ENCODE data around the gene CNOT1. TPM values are rescaled to one million over a fixed set of nuclear protein-coding genes. Genes with fewer than 3 reads are reported as not detected.
"Not testable (repeated sequence)": the region's sequence is repeated elsewhere in the genome, so short reads cannot be mapped to it uniquely, and the experiment has no call there.

Gene CNOT1
- total RNA-seq, 2 donors from 2014 or later: 300 to 360 TPM

GRCh38 chr16:58612965-58613364, 16.7 kb downstream of the CNOT1 start:
- H3K36me3 Mint-ChIP-seq: peaks cover 0 to 17% of the 10 kb centered on the region in 2 donors
- not testable (repeated sequence) for DNase-seq (ENCODE audit: low spot score in 2 of 2); H3K27ac Mint-ChIP-seq; H3K9me3 Mint-ChIP-seq; ATAC-seq

- ATAC-seq: no peak
Measured at GRCh38 chr16:58608601-58609136, 21.0 kb downstream of the CNOT1 start.

DNA sequence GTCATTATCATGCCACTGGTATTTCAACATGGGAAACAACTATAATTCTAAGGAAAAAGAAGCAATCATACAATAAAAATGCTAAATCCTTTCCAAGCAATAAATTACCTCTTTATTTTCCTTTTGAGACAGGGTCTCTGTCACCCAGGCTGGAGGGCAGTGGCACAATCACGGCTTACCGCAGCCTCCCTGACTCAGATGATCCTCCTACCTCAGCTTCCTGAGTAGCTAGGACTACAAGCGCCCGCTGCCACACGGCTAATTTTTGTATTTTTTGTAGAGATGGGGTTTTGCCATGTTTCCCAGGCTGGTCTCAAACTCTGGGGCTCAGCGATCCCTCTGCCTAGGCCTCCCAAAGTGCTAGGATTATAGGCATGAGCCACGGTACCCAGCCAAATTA, 24.1 kb downstream of the CNOT1 start:
- no peak overlapping the region for H3K27ac Mint-ChIP-seq
- DNase-seq (ENCODE audit: low spot score in 2 of 2): no peak
- H3K9me3 Mint-ChIP-seq: no peaks in the 10 kb centered on the region
- ATAC-seq: no peak
- peaks cover 0 to 10% of the 10 kb centered on the region in 2 donors for H3K36me3 Mint-ChIP-seq

More at GRCh38 chr16:58608601-58609136, 21.0 kb downstream of the CNOT1 start:
- no peaks in the 10 kb centered on the region for H3K9me3 Mint-ChIP-seq
- no peak for DNase-seq (ENCODE audit: low spot score in 2 of 2)
- H3K36me3 Mint-ChIP-seq: peaks cover 0 to 16% of the 10 kb centered on the region in 2 donors
- no peak overlapping the region for H3K27ac Mint-ChIP-seq

GRCh38 chr16:58591083-58591482, 38.5 kb downstream of the CNOT1 start:
- Mint-ChIP-seq H3K27ac (peak overlapping the region in 1 of 2 donors; percentile 85), H3K9me3 (no peaks in the 10 kb centered on the region), H3K36me3 (peaks cover 15 to 28% of the 10 kb centered on the region in 2 donors)
- ATAC-seq: no peak
- DNase-seq (ENCODE audit: low spot score in 2 of 2): no peak

DNA sequence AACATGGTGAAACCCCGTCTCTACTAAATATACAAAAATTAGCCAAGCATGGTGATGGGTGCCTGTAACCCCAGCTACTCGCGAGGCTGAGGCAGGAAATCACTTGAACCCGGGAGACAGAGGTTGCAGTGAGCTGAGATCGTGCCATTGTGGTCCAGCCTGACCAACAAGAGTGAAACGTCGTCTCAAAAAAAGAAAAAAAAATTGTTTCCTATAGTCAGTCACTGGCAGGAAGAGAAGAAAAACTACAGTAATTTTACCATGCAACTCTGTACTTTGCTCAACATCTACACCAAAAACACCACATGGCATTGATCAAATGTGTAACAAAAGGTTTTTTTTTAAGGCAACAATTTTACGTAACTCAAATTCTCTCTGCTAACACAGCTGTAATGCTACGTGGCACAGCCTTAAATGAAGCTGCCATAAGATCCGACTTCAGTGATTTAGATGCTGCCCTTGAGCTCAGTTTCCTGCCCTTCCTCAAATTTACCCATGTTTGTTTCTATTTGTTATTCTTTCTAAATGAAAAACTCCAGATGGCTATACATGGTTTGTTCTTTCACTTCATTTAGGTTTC, 40.2 kb downstream of the CNOT1 start:
- ATAC-seq (no peak), DNase-seq (ENCODE audit: low spot score in 2 of 2) (no peak)
- H3K9me3 Mint-ChIP-seq: no peaks in the 10 kb centered on the region
- peaks cover 14 to 34% of the 10 kb centered on the region in 2 donors for H3K36me3 Mint-ChIP-seq
- H3K27ac Mint-ChIP-seq: no peak overlapping the region

DNA sequence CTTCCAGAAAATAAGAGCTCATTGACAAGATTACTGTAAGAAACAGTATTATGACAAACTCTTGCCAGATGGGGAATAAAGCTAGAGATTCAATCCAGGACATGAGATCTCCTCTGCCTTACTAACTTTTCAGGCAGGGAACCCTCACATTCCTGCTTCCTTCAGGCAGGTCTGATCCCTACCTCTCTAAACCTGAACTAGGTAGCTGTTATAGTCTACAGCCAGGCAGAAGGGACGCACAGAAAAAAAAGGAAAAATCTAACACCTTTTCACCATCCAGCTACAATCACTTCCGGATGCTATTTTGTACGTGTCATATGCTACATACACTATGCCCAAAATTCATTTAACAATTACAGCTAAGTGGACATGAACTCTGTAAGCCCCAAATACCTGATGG, 41.2 kb downstream of the CNOT1 start:
- no peaks in the 10 kb centered on the region for H3K9me3 Mint-ChIP-seq
- H3K27ac Mint-ChIP-seq: peak overlapping the region in 1 of 2 donors; percentile 44
- H3K36me3 Mint-ChIP-seq: peaks cover 14 to 34% of the 10 kb centered on the region in 2 donors
- ATAC-seq (no peak), DNase-seq (ENCODE audit: low spot score in 2 of 2) (no peak)

- Mint-ChIP-seq H3K36me3 (peaks cover 8 to 27% of the 10 kb centered on the region in 2 donors), H3K27ac (no peak overlapping the region), H3K9me3 (no peaks in the 10 kb centered on the region)
- DNase-seq (ENCODE audit: low spot score in 2 of 2) (no peak), ATAC-seq (no peak)
Measured at GRCh38 chr16:58586340-58587030, 43.1 kb downstream of the CNOT1 start.

DNA sequence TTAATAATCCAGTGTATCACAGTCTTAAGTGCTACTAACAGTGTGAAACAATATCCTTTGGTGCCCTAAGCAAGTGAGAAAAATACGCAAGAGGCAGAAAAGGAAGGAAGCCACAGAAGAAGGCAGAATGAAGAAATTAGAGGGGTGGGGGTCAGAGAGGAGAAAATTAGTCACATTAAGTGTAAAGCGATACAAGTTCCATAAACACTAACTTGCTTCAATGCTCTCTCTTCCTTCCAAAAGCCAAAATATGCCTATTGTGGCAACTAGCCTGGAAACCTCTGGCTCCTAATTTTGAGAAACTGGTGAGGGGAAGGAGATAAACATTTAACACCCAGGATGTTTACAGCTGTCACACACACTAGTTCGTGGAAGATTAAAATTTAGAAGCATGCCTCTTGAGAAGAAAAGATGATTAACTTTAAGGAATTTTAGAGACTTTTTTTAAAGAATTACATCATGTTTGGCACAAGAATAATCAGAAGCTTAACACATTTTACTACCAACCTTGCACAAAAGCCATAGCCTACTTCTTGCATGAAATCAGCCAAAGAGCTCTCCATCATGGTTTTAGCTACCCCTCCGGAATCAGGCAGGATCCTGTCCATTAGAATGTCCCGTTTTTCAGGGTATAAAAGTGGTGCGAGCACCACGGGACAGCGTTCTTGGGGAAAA, 44.7 kb downstream of the CNOT1 start:
- no peak for DNase-seq (ENCODE audit: low spot score in 2 of 2)
- ATAC-seq: no peak
- H3K36me3 Mint-ChIP-seq: peaks cover 3 to 27% of the 10 kb centered on the region in 2 donors
- peak overlapping the region in 1 of 2 donors; percentile 59 for H3K27ac Mint-ChIP-seq
- no peaks in the 10 kb centered on the region for H3K9me3 Mint-ChIP-seq

- Mint-ChIP-seq H3K27ac (peak overlapping the region in 1 of 2 donors; percentile 50), H3K36me3 (peaks cover 0 to 40% of the 10 kb centered on the region in 2 donors), H3K9me3 (no peaks in the 10 kb centered on the region)
- no peak for DNase-seq (ENCODE audit: low spot score in 2 of 2)
- ATAC-seq: peak in 1 of 2 donors; percentile 55
Measured at GRCh38 chr16:58582971-58583765, 46.5 kb downstream of the CNOT1 start.

GRCh38 chr16:58582133-58582532, 47.5 kb downstream of the CNOT1 start:
- ATAC-seq (no peak), DNase-seq (ENCODE audit: low spot score in 2 of 2) (no peak)
- H3K27ac Mint-ChIP-seq: no peak overlapping the region
- no peaks in the 10 kb centered on the region for H3K9me3 Mint-ChIP-seq
- peaks cover 4 to 31% of the 10 kb centered on the region in 2 donors for H3K36me3 Mint-ChIP-seq

DNA sequence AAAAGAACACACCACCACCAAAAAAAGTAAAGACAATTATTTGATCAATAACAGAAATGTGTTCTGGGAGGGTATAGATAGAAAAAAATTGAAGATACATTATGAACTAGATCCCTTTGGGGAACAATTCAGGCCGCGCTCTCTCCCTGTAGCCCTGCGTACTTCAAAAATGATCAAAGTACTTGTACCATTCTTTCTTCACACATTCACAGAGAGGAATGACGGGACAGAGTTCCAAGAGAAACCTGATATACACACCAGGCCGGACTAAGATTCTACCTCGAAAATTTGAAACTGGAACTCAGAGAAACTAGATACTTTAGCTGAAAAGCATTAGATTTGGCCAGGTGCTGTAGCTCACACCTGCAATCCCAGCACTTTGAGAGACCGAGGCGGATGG, 50.0 kb downstream of the CNOT1 start:
- ATAC-seq (no peak), DNase-seq (ENCODE audit: low spot score in 2 of 2) (no peak)
- Mint-ChIP-seq H3K9me3 (no peaks in the 10 kb centered on the region), H3K27ac (no peak overlapping the region), H3K36me3 (peaks cover 15 to 22% of the 10 kb centered on the region in 2 donors)

GRCh38 chr16:58578642-58579041, 51.0 kb downstream of the CNOT1 start:
- no peaks in the 10 kb centered on the region for H3K9me3 Mint-ChIP-seq
- peaks cover 18 to 31% of the 10 kb centered on the region in 2 donors for H3K36me3 Mint-ChIP-seq
- ATAC-seq (no peak), DNase-seq (ENCODE audit: low spot score in 2 of 2) (no peak)
- no peak overlapping the region for H3K27ac Mint-ChIP-seq

DNA sequence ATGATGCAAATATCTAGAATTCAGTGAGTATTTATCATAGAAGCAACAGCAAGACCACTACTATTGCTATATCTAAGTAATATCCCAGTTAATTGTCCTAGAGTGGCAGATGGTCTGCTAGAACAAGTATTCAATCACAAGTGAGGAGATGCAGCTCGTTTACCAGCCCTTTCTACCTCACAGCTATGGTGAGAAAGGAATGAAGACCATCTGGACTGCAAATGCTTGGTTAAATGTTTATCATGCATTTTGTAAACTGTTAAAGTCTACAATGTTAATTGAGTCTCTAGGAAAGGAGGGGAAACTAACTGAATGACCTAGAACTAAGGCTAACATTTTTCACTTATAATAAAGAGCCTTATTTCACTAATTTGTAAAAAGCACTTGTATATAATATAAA, 52.5 kb downstream of the CNOT1 start:
- peaks cover 18 to 33% of the 10 kb centered on the region in 2 donors for H3K36me3 Mint-ChIP-seq
- H3K9me3 Mint-ChIP-seq: no peaks in the 10 kb centered on the region
- H3K27ac Mint-ChIP-seq: no peak overlapping the region
- no peak for ATAC-seq
- no peak for DNase-seq (ENCODE audit: low spot score in 2 of 2)

DNA sequence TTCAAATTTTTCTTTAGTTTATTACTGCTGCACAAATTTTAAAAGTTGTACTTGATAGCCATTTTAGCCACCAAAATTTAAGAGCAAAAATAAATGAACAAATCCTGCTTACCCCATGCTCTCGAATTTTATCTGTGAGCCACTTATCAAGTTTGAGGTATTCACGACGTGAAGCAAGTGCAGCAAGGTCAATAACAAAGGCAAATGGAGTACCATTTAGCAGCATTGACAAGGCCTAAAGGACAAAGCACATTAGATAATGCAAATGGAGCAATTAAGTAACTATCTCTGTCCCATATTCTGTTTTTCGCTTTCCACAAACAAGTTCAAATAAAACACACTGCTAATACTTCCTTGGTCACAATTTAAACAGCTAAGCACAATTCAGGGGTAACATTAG, 54.7 kb downstream of the CNOT1 start:
- Mint-ChIP-seq H3K36me3 (peaks cover 28 to 33% of the 10 kb centered on the region in 2 donors), H3K27ac (no peak overlapping the region), H3K9me3 (no peaks in the 10 kb centered on the region)
- ATAC-seq: no peak
- DNase-seq (ENCODE audit: low spot score in 2 of 2): no peak

GRCh38 chr16:58565697-58566096, 63.9 kb downstream of the CNOT1 start:
- not testable (repeated sequence) for DNase-seq (ENCODE audit: low spot score in 2 of 2); H3K9me3 Mint-ChIP-seq; ATAC-seq; H3K27ac Mint-ChIP-seq
- H3K36me3 Mint-ChIP-seq: peaks cover 9 to 28% of the 10 kb centered on the region in 2 donors

- Mint-ChIP-seq H3K9me3 (no peaks in the 10 kb centered on the region), H3K36me3 (peaks cover 5 to 28% of the 10 kb centered on the region in 2 donors), H3K27ac (no peak overlapping the region)
- DNase-seq (ENCODE audit: low spot score in 2 of 2) (no peak), ATAC-seq (no peak)
Measured at GRCh38 chr16:58563775-58564174, 65.9 kb downstream of the CNOT1 start.
